Mammary epithelial cell (primary cell): Measurements from ENCODE around the gene RPRD1B.

ENCODE experiments used
- EZH2 ChIP-seq: IDR thresholded peaks from 2 replicates; pipeline ENCODE4 v1.6.1; 2012; ENCODE audit warnings: low read length, inconsistent platforms, borderline replicate concordance
- TF ChIP-seq, protein P1 (sequence below), 2 donors: IDR thresholded peaks in 1 of 2; conservative IDR thresholded peaks in 1 of 2; 2 replicates each; pipeline ENCODE4 v1.5.1; 2011 to 2012; ENCODE audit warnings: inconsistent platforms in 2 of 2, low read length in 2 of 2, mild to moderate bottlenecking in 2 of 2, control low read depth in 1 of 2, low read depth in 1 of 2; ENCODE audit not compliant: insufficient read depth in 1 of 2; ENCODE audit errors: extremely low read depth in 1 of 2

DNA sequence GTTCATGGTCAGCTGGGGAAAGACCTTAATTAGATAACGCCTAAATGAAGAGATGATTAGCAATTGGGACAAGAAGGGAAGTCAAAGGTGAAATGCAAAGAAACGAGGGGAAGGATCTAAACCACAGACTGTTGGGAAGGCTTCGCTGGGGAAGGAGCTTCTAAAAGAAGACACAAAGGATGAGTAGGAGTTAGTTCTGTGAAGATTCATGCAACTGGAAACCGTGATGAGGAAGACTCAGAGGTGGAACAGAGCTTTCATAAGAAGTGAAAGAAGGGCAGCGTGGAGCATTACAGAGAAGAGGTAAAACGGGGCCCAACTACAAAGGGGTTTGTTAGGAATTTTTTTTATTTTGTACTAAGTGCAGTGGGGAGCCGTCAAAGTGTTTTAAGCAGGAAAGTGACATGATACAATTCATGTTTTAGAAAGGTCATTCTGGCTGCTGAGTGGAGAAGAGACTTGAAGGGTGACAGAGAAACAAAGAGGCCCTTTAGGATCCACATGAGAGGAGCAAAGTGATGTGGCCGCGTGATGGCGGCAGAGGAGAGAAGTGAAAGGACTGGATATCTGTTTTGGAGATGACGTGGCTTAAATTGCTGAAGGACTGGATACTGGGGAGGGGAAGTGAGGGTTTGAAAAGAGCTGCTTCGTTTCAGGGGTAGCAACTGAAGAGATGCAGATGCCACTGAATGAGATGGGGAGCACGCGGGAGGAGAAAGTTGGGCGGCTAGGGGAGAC is 33.9 kb upstream of the RPRD1B start:
- TF ChIP-seq, protein P1, sequence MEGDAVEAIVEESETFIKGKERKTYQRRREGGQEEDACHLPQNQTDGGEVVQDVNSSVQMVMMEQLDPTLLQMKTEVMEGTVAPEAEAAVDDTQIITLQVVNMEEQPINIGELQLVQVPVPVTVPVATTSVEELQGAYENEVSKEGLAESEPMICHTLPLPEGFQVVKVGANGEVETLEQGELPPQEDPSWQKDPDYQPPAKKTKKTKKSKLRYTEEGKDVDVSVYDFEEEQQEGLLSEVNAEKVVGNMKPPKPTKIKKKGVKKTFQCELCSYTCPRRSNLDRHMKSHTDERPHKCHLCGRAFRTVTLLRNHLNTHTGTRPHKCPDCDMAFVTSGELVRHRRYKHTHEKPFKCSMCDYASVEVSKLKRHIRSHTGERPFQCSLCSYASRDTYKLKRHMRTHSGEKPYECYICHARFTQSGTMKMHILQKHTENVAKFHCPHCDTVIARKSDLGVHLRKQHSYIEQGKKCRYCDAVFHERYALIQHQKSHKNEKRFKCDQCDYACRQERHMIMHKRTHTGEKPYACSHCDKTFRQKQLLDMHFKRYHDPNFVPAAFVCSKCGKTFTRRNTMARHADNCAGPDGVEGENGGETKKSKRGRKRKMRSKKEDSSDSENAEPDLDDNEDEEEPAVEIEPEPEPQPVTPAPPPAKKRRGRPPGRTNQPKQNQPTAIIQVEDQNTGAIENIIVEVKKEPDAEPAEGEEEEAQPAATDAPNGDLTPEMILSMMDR (conservative IDR thresholded peaks at IDR 0.05 in 1 of 2, IDR thresholded peaks at IDR 0.05 in 1 of 2; ENCODE audit: extremely low read depth in 1 of 2, insufficient read depth in 1 of 2, low read depth in 1 of 2, low read length in 2 of 2) = no peak
- no peak for TF ChIP-seq EZH2
